HepG2 (cell line): ENCODE data around the gene PLK3. TPM values are rescaled to one million over a fixed set of nuclear protein-coding genes. Genes with fewer than 3 reads are reported as not detected.

Source experiments
- AGO2 ChIP-seq: fragments of 200-400 bp; formaldehyde crosslinking; optimal IDR thresholded peaks from 2 replicates; pipeline ENCODE3; 2017; ENCODE audit warnings: mild to moderate bottlenecking, low read depth, low read length, moderate library complexity
- ELF3 ChIP-seq: IDR thresholded peaks from 2 replicates; pipeline ENCODE4 v1.6.1; 2016; ENCODE audit warnings: missing genetic modification reagents, missing compliant biosample characterization
- GATAD2A ChIP-seq: IDR thresholded peaks from 2 replicates; pipeline ENCODE4 v1.6.1; 2016
- JUNB ChIP-seq: sonication (generic); formaldehyde crosslinking; IDR thresholded peaks from 2 replicates; pipeline ENCODE4 v1.8.0; 2022; ENCODE audit warnings: missing genetic modification reagents, mild to moderate bottlenecking, borderline replicate concordance
- KLF12 ChIP-seq: sonication (generic); formaldehyde crosslinking; IDR thresholded peaks from 2 replicates; pipeline ENCODE4 v1.4.0; 2020; ENCODE audit warnings: missing genetic modification reagents, borderline replicate concordance
- MEIS1 ChIP-seq: sonication (generic); formaldehyde crosslinking; IDR thresholded peaks from 2 replicates; pipeline ENCODE4 v1.9.0; 2021; ENCODE audit warnings: mild to moderate bottlenecking, missing genetic modification reagents, moderate library complexity, borderline replicate concordance
- NCOA2 ChIP-seq: sonication (generic); formaldehyde crosslinking; IDR thresholded peaks from 2 replicates; pipeline ENCODE4 v1.8.0; 2022; ENCODE audit warnings: inconsistent platforms
- NFE2 ChIP-seq: sonication (generic); formaldehyde crosslinking; IDR thresholded peaks from 2 replicates; pipeline ENCODE4 v1.4.0; 2020; ENCODE audit warnings: missing genetic modification reagents
- RCOR2 ChIP-seq: IDR thresholded peaks from 2 replicates; pipeline ENCODE4 v1.6.1; 2016; ENCODE audit warnings: missing biosample characterization, missing genetic modification reagents
- ZC3H4 ChIP-seq: sonication (generic); formaldehyde crosslinking; IDR thresholded peaks from 2 replicates; pipeline ENCODE4 v1.4.0; 2020; ENCODE audit warnings: missing genetic modification reagents, borderline replicate concordance
- ZNF20 ChIP-seq: sonication (generic); formaldehyde crosslinking; IDR thresholded peaks from 2 replicates; pipeline ENCODE4 v1.4.0; 2020; ENCODE audit warnings: mild to moderate bottlenecking, moderate library complexity, missing genetic modification reagents
- ZNF317 ChIP-seq: sonication (generic); formaldehyde crosslinking; IDR thresholded peaks from 2 replicates; pipeline ENCODE4 v1.5.0; 2020; ENCODE audit warnings: mild to moderate bottlenecking, missing genetic modification reagents
- ZSCAN12 ChIP-seq: sonication (generic); formaldehyde crosslinking; IDR thresholded peaks from 2 replicates; pipeline ENCODE4 v1.9.0; 2021; ENCODE audit warnings: mild to moderate bottlenecking, missing genetic modification reagents
- polyA plus RNA-seq, 8 experiments: library from polyadenylated mRNA; depleted of rRNA in 3 of 8; stranded (reverse) in 7 of 8; unstranded in 1 of 8; fragments of >200 nt; fragmentation: Illumina TruSeq in 4 of 8; extraction: Trizol in 4 of 8; gene quantifications; 2 replicates each; pipeline versions ENCODE4 v1.2.1 to v1.2.3, GENCODE V29; 2011 to 2016; ENCODE audit warnings: low read depth in 4 of 8, missing spikeins in 1 of 8, mixed read lengths in 1 of 8; ENCODE audit not compliant: insufficient read depth in 1 of 8
- total RNA-seq, 5 experiments: library from RNA; depleted of rRNA; stranded (reverse); fragments of >200 nt; fragmentation: Illumina TruSeq; extraction: Trizol; gene quantifications; 2 replicates each; pipeline ENCODE4 v1.2.3, GENCODE V29; 2016; ENCODE audit warnings: low read depth in 1 of 5
- TF ChIP-seq, protein P1 (sequence below): sonication (generic); formaldehyde crosslinking; IDR thresholded peaks from 2 replicates; pipeline ENCODE4 v1.5.0; 2020; ENCODE audit warnings: mild to moderate bottlenecking, missing genetic modification reagents, borderline replicate concordance
- TF ChIP-seq, protein P2 (sequence below): sonication (generic); formaldehyde crosslinking; IDR thresholded peaks from 2 replicates; pipeline ENCODE4 v1.8.0; 2022; ENCODE audit warnings: missing genetic modification reagents, low read depth, mild to moderate bottlenecking, borderline replicate concordance
- TF ChIP-seq, protein P3 (sequence below): sonication (generic); formaldehyde crosslinking; IDR thresholded peaks from 2 replicates; pipeline ENCODE4 v1.5.0; 2020; ENCODE audit warnings: missing genetic modification reagents
- TF ChIP-seq, protein P4 (sequence below): sonication (generic); formaldehyde crosslinking; IDR thresholded peaks from 2 replicates; pipeline ENCODE4 v1.4.0; 2020; ENCODE audit warnings: missing genetic modification reagents
- TF ChIP-seq, protein P5 (sequence below): sonication (generic); formaldehyde crosslinking; IDR thresholded peaks from 2 replicates; pipeline ENCODE4 v1.5.0; 2020; ENCODE audit warnings: missing genetic modification reagents
- TF ChIP-seq, protein P6 (sequence below): sonication (generic); formaldehyde crosslinking; IDR thresholded peaks from 2 replicates; pipeline ENCODE4 v1.4.0; 2020; ENCODE audit warnings: missing genetic modification reagents
- TF ChIP-seq, protein P7 (sequence below): conservative IDR thresholded peaks from 2 replicates; pipeline ENCODE4 v1.6.1; 2018; ENCODE audit warnings: missing genetic modification reagents

Gene PLK3
- total and polyA plus RNA-seq, 2 of the 13 experiments (the other 11 are each of a cell fraction or from before 2014, with no cell fraction given): 9.8 to 16.9 TPM

DNA sequence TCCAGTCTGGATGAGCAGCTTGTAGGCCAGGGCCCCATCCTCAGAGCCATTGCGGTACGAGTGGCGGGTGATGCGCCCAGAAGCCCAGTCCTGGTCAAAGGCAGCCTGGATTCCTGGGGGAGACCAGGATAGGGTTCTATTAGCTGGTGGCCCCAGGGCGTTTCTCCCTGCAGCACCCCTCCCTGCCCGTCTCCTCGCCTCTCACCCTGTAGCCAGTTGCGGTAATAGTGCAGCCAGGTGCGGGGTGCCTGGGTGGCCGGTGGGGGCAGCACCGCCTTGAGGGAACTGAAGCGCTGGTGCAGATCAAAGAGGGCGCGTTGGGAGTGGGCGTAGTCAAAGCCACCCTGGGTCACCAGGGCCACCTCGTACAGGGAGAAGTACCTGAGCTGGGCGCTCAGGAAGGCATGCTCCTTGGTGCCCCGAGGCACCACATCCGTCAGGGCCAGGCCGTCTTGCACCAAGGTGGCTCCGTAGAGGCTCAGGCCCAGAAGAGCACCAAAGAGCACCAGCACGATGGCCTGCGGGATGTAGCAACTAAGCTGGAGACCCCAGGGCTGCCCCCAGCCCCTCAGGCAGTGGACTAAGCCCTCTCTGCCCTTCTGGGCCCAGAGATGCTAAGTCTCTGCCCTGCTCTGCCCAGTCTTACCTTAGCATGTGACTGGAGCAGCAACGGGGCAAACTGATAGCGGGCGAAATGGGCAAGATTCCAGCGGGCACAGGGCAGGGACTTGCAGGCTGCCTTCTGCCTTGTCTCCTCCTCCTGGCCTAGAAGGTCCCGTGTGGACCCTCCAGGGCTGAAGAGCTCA lies 27.2 kb downstream of the PLK3 start (continued):
- TF ChIP-seq ZNF20 (CRISPR knock-in tag): no peak
- peak; percentile 41; the same call in 1 of the 2 replicates for TF ChIP-seq ELF3 (CRISPR knock-in tag)
- no peak for TF ChIP-seq NFE2
- TF ChIP-seq MEIS1 (CRISPR knock-in tag): 0 out of 2 replicates have a peak, but pooled peaks have one; percentile 40
- TF ChIP-seq, protein P1, sequence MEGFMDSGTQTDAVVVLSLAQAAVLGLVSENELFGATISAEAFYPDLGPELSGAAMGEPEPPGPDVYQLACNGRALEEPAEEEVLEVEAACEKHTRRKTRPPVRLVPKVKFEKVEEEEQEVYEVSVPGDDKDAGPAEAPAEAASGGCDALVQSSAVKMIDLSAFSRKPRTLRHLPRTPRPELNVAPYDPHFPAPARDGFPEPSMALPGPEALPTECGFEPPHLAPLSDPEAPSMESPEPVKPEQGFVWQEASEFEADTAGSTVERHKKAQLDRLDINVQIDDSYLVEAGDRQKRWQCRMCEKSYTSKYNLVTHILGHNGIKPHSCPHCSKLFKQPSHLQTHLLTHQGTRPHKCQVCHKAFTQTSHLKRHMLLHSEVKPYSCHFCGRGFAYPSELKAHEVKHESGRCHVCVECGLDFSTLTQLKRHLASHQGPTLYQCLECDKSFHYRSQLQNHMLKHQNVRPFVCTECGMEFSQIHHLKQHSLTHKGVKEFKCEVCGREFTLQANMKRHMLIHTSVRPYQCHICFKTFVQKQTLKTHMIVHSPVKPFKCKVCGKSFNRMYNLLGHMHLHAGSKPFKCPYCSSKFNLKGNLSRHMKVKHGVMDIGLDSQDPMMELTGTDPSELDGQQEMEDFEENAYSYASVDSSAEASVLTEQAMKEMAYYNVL: 0 out of 2 replicates have a peak, but pooled peaks have one; percentile 63
- peak; percentile 73 for TF ChIP-seq ZNF317 (CRISPR knock-in tag)
- TF ChIP-seq, protein P2, sequence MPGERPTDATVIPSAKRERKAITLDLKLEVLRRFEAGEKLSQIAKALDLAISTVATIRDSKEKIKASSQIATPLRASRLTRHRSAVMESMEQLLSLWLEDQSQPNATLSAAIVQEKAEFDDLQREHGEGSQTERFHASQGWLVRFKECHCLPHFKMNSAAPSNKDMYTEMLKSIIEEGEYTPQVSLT (CRISPR knock-in tag): no peak
- no peak for TF ChIP-seq AGO2
- TF ChIP-seq, protein P3, sequence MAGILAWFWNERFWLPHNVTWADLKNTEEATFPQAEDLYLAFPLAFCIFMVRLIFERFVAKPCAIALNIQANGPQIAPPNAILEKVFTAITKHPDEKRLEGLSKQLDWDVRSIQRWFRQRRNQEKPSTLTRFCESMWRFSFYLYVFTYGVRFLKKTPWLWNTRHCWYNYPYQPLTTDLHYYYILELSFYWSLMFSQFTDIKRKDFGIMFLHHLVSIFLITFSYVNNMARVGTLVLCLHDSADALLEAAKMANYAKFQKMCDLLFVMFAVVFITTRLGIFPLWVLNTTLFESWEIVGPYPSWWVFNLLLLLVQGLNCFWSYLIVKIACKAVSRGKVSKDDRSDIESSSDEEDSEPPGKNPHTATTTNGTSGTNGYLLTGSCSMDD (CRISPR knock-in tag): no peak
- no peak for TF ChIP-seq ZSCAN12 (CRISPR knock-in tag)
- TF ChIP-seq KLF12 (CRISPR knock-in tag): no peak
- TF ChIP-seq, protein P4, sequence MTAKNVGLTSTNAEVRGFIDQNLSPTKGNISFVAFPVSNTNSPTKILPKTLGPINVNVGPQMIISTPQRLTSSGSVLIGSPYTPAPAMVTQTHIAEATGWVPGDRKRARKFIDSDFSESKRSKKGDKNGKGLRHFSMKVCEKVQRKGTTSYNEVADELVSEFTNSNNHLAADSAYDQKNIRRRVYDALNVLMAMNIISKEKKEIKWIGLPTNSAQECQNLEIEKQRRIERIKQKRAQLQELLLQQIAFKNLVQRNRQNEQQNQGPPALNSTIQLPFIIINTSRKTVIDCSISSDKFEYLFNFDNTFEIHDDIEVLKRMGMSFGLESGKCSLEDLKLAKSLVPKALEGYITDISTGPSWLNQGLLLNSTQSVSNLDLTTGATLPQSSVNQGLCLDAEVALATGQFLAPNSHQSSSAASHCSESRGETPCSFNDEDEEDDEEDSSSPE: peak; percentile 22; the same call in 1 of the 2 replicates
- TF ChIP-seq, protein P5, sequence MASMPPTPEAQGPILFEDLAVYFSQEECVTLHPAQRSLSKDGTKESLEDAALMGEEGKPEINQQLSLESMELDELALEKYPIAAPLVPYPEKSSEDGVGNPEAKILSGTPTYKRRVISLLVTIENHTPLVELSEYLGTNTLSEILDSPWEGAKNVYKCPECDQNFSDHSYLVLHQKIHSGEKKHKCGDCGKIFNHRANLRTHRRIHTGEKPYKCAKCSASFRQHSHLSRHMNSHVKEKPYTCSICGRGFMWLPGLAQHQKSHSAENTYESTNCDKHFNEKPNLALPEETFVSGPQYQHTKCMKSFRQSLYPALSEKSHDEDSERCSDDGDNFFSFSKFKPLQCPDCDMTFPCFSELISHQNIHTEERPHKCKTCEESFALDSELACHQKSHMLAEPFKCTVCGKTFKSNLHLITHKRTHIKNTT: no peak
- peak; percentile 39; the same call in 1 of the 2 replicates for TF ChIP-seq NCOA2 (CRISPR knock-in tag)
- TF ChIP-seq, protein P6, sequence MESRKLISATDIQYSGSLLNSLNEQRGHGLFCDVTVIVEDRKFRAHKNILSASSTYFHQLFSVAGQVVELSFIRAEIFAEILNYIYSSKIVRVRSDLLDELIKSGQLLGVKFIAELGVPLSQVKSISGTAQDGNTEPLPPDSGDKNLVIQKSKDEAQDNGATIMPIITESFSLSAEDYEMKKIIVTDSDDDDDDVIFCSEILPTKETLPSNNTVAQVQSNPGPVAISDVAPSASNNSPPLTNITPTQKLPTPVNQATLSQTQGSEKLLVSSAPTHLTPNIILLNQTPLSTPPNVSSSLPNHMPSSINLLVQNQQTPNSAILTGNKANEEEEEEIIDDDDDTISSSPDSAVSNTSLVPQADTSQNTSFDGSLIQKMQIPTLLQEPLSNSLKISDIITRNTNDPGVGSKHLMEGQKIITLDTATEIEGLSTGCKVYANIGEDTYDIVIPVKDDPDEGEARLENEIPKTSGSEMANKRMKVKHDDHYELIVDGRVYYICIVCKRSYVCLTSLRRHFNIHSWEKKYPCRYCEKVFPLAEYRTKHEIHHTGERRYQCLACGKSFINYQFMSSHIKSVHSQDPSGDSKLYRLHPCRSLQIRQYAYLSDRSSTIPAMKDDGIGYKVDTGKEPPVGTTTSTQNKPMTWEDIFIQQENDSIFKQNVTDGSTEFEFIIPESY (CRISPR knock-in tag): no peak
- TF ChIP-seq ZC3H4 (CRISPR knock-in tag): no peak
- peak; percentile 74 for TF ChIP-seq GATAD2A (CRISPR knock-in tag)
- no peak for TF ChIP-seq JUNB (CRISPR knock-in tag)
- TF ChIP-seq, protein P7, sequence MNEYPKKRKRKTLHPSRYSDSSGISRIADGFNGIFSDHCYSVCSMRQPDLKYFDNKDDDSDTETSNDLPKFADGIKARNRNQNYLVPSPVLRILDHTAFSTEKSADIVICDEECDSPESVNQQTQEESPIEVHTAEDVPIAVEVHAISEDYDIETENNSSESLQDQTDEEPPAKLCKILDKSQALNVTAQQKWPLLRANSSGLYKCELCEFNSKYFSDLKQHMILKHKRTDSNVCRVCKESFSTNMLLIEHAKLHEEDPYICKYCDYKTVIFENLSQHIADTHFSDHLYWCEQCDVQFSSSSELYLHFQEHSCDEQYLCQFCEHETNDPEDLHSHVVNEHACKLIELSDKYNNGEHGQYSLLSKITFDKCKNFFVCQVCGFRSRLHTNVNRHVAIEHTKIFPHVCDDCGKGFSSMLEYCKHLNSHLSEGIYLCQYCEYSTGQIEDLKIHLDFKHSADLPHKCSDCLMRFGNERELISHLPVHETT (CRISPR knock-in tag): no peak
- TF ChIP-seq RCOR2 (CRISPR knock-in tag): peak; percentile 22; the same call in 1 of the 2 replicates
